Left renal pelvis (tissue), 4 donors: ENCODE measurements around the gene APC2. TPM values are rescaled to one million over a fixed set of nuclear protein-coding genes. Genes with fewer than 3 reads are reported as not detected.

ENCODE experiments used
- DNase-seq, 4 donors: peaks; one replicate each; pipeline ENCODE4 v3.0.0-alpha.2; 2013; ENCODE audit warnings: low read depth in 4 of 4, low spot score in 3 of 4
- polyA plus RNA-seq, 4 donors: library from polyadenylated mRNA; unstranded; fragments of 120-200 nt; gene quantifications; one replicate each; pipeline ENCODE4 v1.2.1, GENCODE V29; 2013; ENCODE audit not compliant: insufficient read length in 4 of 4

The APC2 gene
- polyA plus RNA-seq, 4 donors: 1.0 to 1.5 (median 1.2) TPM

- DNase-seq: no peak
Observed at GRCh38 chr19:1459479-1459878, 9.6 kb downstream of the APC2 start.

GRCh38 chr19:1460033-1460995 is 10.4 kb downstream of the APC2 start:
- DNase-seq: no peak

GRCh38 chr19:1461862-1462261 is 11.9 kb downstream of the APC2 start:
- no peak for DNase-seq

- no peak for DNase-seq
Observed at GRCh38 chr19:1465191-1466016, 15.5 kb downstream of the APC2 start.

- no peak for DNase-seq
Observed at GRCh38 chr19:1466018-1466460, 16.1 kb downstream of the APC2 start.

GRCh38 chr19:1466461-1467214 is 16.7 kb downstream of the APC2 start:
- no peak for DNase-seq

GRCh38 chr19:1467215-1467489 is 17.2 kb downstream of the APC2 start:
- no peak for DNase-seq

- no peak for DNase-seq
Observed at GRCh38 chr19:1467490-1468273, 17.8 kb downstream of the APC2 start.

GRCh38 chr19:1468274-1468820 is 18.4 kb downstream of the APC2 start:
- no peak for DNase-seq

GRCh38 chr19:1468821-1469254 is 18.9 kb downstream of the APC2 start:
- no peak for DNase-seq

GRCh38 chr19:1469255-1470054 is 19.5 kb downstream of the APC2 start:
- no peak for DNase-seq

GRCh38 chr19:1470055-1470304 is 20.1 kb downstream of the APC2 start:
- DNase-seq: no peak

GRCh38 chr19:1470305-1471009 is 20.5 kb downstream of the APC2 start:
- no peak for DNase-seq

- DNase-seq: no peak
Observed at GRCh38 chr19:1471010-1471514, 21.1 kb downstream of the APC2 start.

GRCh38 chr19:1471515-1472160 is 21.7 kb downstream of the APC2 start:
- no peak for DNase-seq

- no peak for DNase-seq
Observed at GRCh38 chr19:1472231-1473084, 22.5 kb downstream of the APC2 start.
